GM18508 (cell line): ENCODE results near the gene TBC1D9.
"Not testable (repeated sequence)": the region's sequence is repeated elsewhere in the genome, so short reads cannot be mapped to it uniquely, and the experiment has no call there.

ENCODE experiments used
- ATAC-seq: cut with Tn5 transposase; IDR thresholded peaks from one replicate; pipeline ENCODE4 v1.9.1; 2021; ENCODE audit warnings: moderate number of reproducible peaks; ENCODE audit not compliant: insufficient read depth, unreplicated experiment

Gene TBC1D9

GRCh38 chr4:140756319-140757231 is at the start of gene TBC1D9:
TSS of gene TBC1D9 (minus strand) at chr4:140756385. CDS start at chr4:140756045, 340 bp downstream.
- no peak for ATAC-seq

GRCh38 chr4:140805293-140805692 is 49.1 kb upstream of the TBC1D9 start:
- ATAC-seq: no peak

GRCh38 chr4:140802591-140802990 is 46.4 kb upstream of the TBC1D9 start:
- ATAC-seq: no peak

- no peak for ATAC-seq
Measured at GRCh38 chr4:140800666-140801065, 44.5 kb upstream of the TBC1D9 start.

- no peak for ATAC-seq
Measured at GRCh38 chr4:140799686-140800225, 43.6 kb upstream of the TBC1D9 start.

GRCh38 chr4:140793291-140793690 is 37.1 kb upstream of the TBC1D9 start:
- ATAC-seq: no peak

GRCh38 chr4:140790765-140791164 is 34.6 kb upstream of the TBC1D9 start:
- peak; percentile 92 for ATAC-seq

- ATAC-seq: no peak
Measured at GRCh38 chr4:140790171-140790570, 34.0 kb upstream of the TBC1D9 start.

GRCh38 chr4:140789759-140790158 is 33.6 kb upstream of the TBC1D9 start:
- no peak for ATAC-seq

GRCh38 chr4:140782787-140783186 is 26.6 kb upstream of the TBC1D9 start:
- ATAC-seq: not testable (repeated sequence)

- ATAC-seq: no peak
Measured at GRCh38 chr4:140781596-140781995, 25.4 kb upstream of the TBC1D9 start.

GRCh38 chr4:140777894-140778293 is 21.7 kb upstream of the TBC1D9 start:
- no peak for ATAC-seq

GRCh38 chr4:140777386-140777785 is 21.2 kb upstream of the TBC1D9 start:
- ATAC-seq: no peak

GRCh38 chr4:140776556-140776955 is 20.4 kb upstream of the TBC1D9 start:
- ATAC-seq: no peak

- ATAC-seq: no peak
Measured at GRCh38 chr4:140774956-140775355, 18.8 kb upstream of the TBC1D9 start.

GRCh38 chr4:140774510-140774909 is 18.3 kb upstream of the TBC1D9 start:
- no peak for ATAC-seq

- ATAC-seq: no peak
Measured at GRCh38 chr4:140769209-140769608, 13.0 kb upstream of the TBC1D9 start.

- ATAC-seq: no peak
Measured at GRCh38 chr4:140764785-140765392, 8.7 kb upstream of the TBC1D9 start.

GRCh38 chr4:140762202-140762601 is 6.0 kb upstream of the TBC1D9 start:
- ATAC-seq: no peak

GRCh38 chr4:140757232-140757630 is 1.0 kb upstream of the TBC1D9 start:
- ATAC-seq: no peak

GRCh38 chr4:140755774-140756318 is 339 bp downstream of the TBC1D9 start:
- no peak for ATAC-seq
